Parathyroid adenoma (tissue), 2 donors: ENCODE data around the gene HEXIM1.

Source experiments
- H2AFZ ChIP-seq: fragments of 300-600 bp; sonication (generic); one replicate; pipeline ENCODE4 v1.7.0; 2017; ENCODE audit warnings: antibody characterized with exemption, mild to moderate bottlenecking
- H3K27ac ChIP-seq: fragments of 300-600 bp; sonication (generic); one replicate; pipeline ENCODE4 v1.7.0; 2017
- H3K27me3 ChIP-seq: fragments of 300-600 bp; sonication (generic); one replicate; pipeline ENCODE4 v1.7.0; 2017; ENCODE audit warnings: low read length; ENCODE audit not compliant: control insufficient read depth, insufficient read depth
- H3K36me3 ChIP-seq: fragments of 300-600 bp; sonication (generic); one replicate; pipeline ENCODE4 v1.7.0; 2017; ENCODE audit warnings: low read length; ENCODE audit not compliant: control insufficient read depth, insufficient read depth
- H3K4me1 ChIP-seq: fragments of 300-600 bp; sonication (generic); one replicate; pipeline ENCODE4 v1.7.0; 2017; ENCODE audit warnings: control low read depth
- H3K4me2 ChIP-seq: fragments of 300-600 bp; sonication (generic); one replicate; pipeline ENCODE4 v1.7.0; 2017; ENCODE audit warnings: low read length
- H3K4me3 ChIP-seq: fragments of 300-600 bp; sonication (generic); one replicate; pipeline ENCODE4 v1.7.0; 2017; ENCODE audit warnings: low read depth, low read length
- H3K79me2 ChIP-seq: fragments of 300-600 bp; sonication (generic); one replicate; pipeline ENCODE4 v1.7.0; 2017; ENCODE audit warnings: control low read depth
- H3K9ac ChIP-seq: fragments of 300-600 bp; sonication (generic); one replicate; pipeline ENCODE4 v1.7.0; 2017; ENCODE audit warnings: mild to moderate bottlenecking
- H3K9me3 ChIP-seq: fragments of 300-600 bp; sonication (generic); one replicate; pipeline ENCODE4 v1.7.0; 2017; ENCODE audit warnings: low read length; ENCODE audit not compliant: control insufficient read depth
- TF ChIP-seq, protein P1 (sequence below): fragments of 300-600 bp; sonication (generic); IDR thresholded peaks from one replicate; pipeline ENCODE4 v1.7.0; 2017; ENCODE audit warnings: antibody characterized with exemption, mild to moderate bottlenecking
- donor health status: primary hyperparathyroidism.

HEXIM1 gene

GRCh38 chr17:45108595-45109521, 39.4 kb upstream of the HEXIM1 start:
- Histone ChIP-seq H3K9me3 (no peaks in the 10 kb centered on the region), H3K79me2 (no peaks in the 10 kb centered on the region), H3K4me2 (no peak overlapping the region), H3K36me3 (no peaks in the 10 kb centered on the region), H3K9ac (no peak overlapping the region), H3K4me1 (no peaks in the 10 kb centered on the region), H2AFZ (no peak overlapping the region), H3K4me3 (no peak overlapping the region), H3K27me3 (no peaks in the 10 kb centered on the region), H3K27ac (no peak overlapping the region)
- TF ChIP-seq, protein P1, sequence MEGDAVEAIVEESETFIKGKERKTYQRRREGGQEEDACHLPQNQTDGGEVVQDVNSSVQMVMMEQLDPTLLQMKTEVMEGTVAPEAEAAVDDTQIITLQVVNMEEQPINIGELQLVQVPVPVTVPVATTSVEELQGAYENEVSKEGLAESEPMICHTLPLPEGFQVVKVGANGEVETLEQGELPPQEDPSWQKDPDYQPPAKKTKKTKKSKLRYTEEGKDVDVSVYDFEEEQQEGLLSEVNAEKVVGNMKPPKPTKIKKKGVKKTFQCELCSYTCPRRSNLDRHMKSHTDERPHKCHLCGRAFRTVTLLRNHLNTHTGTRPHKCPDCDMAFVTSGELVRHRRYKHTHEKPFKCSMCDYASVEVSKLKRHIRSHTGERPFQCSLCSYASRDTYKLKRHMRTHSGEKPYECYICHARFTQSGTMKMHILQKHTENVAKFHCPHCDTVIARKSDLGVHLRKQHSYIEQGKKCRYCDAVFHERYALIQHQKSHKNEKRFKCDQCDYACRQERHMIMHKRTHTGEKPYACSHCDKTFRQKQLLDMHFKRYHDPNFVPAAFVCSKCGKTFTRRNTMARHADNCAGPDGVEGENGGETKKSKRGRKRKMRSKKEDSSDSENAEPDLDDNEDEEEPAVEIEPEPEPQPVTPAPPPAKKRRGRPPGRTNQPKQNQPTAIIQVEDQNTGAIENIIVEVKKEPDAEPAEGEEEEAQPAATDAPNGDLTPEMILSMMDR: no peak

DNA sequence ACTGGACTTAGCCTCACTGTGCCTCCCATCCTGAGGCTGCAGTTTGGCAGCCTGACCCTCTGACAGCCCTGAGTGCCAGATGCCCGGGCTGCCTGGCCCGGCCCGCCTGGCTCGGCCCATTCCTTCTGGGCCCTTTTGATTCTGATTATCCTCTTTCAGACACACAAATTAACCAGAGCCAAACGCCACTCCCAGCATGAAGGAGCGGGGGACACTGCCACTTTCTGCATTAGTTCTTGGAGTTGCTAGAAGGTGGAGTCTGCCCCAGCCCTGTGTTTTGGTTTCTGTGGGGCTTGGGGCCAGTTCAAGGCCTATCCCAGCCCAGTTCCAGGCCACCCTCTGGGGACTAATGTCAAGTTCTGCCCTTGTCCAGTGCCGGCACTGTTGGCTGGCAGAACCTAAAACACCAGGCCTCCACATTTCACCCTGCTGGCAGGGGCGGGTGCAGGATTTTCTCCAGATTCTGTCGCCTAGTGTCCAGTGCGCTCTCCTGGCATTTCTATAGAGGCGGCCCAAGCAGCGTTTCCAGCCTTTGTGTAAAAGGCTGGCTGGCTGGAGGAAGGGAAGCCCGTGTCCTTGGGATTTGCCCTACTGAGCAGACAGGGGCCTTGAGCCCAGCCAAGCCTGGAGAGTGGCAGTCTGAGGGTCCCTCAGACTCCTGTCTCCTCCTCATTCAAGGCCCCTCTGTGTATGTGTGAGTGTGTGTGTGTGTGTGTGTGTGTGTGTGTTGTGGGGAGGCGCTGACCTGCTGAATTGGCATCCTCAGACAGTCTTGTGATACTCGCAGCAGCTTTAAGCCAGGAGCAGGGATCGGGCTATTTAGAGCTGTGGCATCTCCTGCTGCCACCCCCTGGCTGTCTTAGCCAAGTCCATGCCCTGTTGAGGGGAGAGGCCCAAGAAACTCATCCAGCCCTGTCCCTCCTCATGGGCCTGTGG, 37.3 kb upstream of the HEXIM1 start:
- Histone ChIP-seq H3K9me3 (no peaks in the 10 kb centered on the region), H3K4me3 (no peak overlapping the region), H3K4me1 (no peaks in the 10 kb centered on the region), H3K36me3 (no peaks in the 10 kb centered on the region), H3K27me3 (no peaks in the 10 kb centered on the region), H2AFZ (no peak overlapping the region), H3K79me2 (no peaks in the 10 kb centered on the region), H3K27ac (no peak overlapping the region), H3K4me2 (no peak overlapping the region), H3K9ac (no peak overlapping the region)
- TF ChIP-seq, protein P1: no peak

DNA sequence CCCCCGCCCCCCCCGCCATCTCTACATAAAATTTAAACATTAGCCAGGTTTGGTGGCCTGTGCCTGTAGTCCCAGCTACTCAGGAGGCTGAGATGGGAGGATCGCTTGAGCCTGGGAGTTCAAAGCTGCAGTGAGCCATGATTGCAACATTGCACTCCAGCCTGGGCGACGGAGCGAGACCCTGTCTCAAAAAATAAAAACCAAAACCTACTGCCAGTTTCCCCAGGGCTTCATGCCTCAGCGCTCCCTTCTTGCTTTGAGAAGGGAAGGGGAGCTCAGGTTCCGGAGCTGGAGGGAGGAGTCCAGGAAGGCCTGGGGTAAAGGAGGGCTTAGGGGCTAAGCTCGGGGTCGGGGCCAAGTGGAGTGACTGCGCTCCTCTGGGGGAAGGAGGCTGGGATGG, 36.4 kb upstream of the HEXIM1 start:
- no peak overlapping the region for H3K27ac ChIP-seq
- no peak overlapping the region for H3K9ac ChIP-seq
- no peaks in the 10 kb centered on the region for H3K79me2 ChIP-seq

DNA sequence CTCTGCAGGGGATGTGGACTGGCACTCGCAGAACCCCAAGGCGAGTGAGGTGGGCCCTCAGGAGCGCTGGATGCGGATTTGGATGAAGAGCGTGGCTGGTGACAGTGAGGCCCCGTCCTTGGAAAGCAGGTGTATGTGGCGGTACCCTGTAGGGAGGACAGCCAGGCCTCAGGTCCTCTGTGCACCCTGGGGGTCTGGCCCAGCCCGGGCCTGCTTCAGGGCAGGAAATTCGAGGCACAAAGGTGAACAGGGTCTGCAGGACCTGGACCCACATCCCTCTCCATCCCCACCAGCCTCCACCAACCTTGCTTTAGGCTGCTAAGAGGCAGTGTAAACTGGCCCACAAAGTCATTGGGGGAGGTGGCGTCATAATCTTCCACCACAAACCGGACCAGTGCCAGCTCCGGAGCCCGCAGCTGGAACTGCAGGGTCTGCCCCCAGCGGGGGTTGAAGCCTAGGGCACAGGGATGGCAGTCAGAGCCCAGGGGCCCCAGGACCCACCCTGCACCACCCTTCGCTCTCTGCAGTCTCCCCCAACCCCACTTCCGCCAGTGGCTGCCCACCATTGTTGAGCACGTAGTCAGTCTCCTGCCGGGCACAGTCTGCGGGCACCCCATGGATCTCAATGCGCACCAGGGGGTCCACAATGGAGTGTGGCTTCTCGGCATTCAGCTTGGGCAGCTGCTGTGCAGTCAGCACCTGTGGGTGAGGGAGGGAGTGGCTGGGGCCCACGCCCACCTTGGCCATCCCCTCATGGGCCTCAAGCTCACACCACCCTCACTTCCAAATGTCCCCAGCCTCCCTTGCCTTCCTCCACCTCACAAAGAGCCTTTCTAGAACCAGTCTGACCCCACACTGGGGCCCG, 35.5 kb upstream of the HEXIM1 start:
- Histone ChIP-seq H3K4me3 (no peak overlapping the region), H3K27ac (no peak overlapping the region), H2AFZ (no peak overlapping the region), H3K27me3 (no peaks in the 10 kb centered on the region), H3K36me3 (no peaks in the 10 kb centered on the region), H3K9me3 (no peaks in the 10 kb centered on the region), H3K9ac (no peak overlapping the region), H3K79me2 (no peaks in the 10 kb centered on the region), H3K4me1 (no peaks in the 10 kb centered on the region), H3K4me2 (no peak overlapping the region)
- TF ChIP-seq, protein P1: no peak

More for the DNA sequence above, 36.4 kb upstream of the HEXIM1 start:
- Histone ChIP-seq H3K4me1 (no peaks in the 10 kb centered on the region), H3K9me3 (no peaks in the 10 kb centered on the region), H3K27me3 (no peaks in the 10 kb centered on the region), H2AFZ (no peak overlapping the region), H3K4me2 (no peak overlapping the region), H3K36me3 (no peaks in the 10 kb centered on the region), H3K4me3 (no peak overlapping the region)
- TF ChIP-seq, protein P1: no peak
